ENCODE results near the gene MAPK4. TPM values are rescaled to one million over a fixed set of nuclear protein-coding genes. Genes with fewer than 3 reads are reported as not detected.
"Not testable (repeated sequence)": the region's sequence is repeated elsewhere in the genome, so short reads cannot be mapped to it uniquely, and the experiment has no call there.

MAPK4 gene
- polyA plus RNA-seq, 1 experiment: not detected

- H3K27ac ChIP-seq (ENCODE audit: low read depth, low read length): no peak overlapping the region
- no peak for TF ChIP-seq CTCF (IDR thresholded peaks at IDR 0.05; ENCODE audit: low read depth, low read length)
- no peaks in the 10 kb centered on the region for H3K9me3 ChIP-seq (ENCODE audit: control insufficient read depth, insufficient read depth, low read length)
- CTCF ChIA-PET: no interaction called here
- H3K27me3 ChIP-seq (ENCODE audit: control insufficient read depth, insufficient read depth, low read length): no peaks in the 10 kb centered on the region
- H3K4me3 ChIP-seq (ENCODE audit: low read depth, low read length): no peak overlapping the region
- DNase-seq (ENCODE audit: low read depth, low spot score): no peak
- POLR2A ChIA-PET: no interaction called here
Observed at GRCh38 chr18:50697509-50697908, 137.6 kb downstream of the MAPK4 start.

DNA sequence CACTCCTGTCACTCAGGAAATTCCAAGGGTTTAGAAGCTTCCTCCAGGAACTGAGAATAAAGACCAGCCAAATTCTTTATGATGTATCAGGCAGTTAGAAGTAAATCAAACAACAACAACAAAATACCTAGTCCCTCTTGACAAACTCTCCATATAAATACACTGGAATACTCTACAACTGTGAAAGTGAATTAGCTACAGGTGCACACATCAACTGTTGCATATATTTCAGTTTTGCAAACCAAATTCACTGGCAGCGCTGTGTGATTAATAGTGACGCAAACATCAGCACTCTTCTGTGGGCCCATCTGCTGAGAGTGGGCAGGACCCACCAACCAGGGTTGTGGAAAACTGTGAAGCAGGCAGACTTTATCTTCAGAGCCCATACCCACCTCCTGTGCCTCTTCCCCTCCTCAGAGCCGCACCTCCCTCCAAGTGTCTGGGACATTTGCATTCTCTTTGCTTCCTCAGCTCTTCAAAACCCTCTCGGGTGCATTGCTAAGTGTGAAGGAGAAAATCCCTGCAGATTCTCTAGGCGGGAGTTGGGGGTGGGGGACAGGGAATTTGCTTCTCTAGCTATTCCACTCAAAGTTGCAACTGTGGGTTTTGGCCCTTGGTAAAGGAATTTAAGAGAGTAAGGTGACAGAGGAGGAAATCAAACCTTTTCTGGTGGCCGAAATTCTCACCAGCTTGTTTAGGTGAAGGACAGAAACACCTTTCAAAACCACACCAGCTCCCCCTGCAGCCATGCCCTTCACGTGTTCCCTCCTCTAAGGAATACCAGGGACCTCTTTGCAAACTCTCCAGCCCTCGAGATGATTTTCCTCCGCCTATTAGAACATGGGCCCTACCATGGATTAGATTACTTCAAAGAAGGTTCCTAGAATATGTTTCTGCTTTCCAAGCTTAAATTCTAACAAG, 140.6 kb downstream of the MAPK4 start:
- DNase-seq (ENCODE audit: low read depth, low spot score): no peak
- ChIA-PET CTCF (no interaction called here), POLR2A (no interaction called here)
- no peak overlapping the region for H3K27ac ChIP-seq (ENCODE audit: low read depth, low read length)
- no peaks in the 10 kb centered on the region for H3K9me3 ChIP-seq (ENCODE audit: control insufficient read depth, insufficient read depth, low read length)
- no peak overlapping the region for H3K4me3 ChIP-seq (ENCODE audit: low read depth, low read length)
- TF ChIP-seq CTCF (IDR thresholded peaks at IDR 0.05; ENCODE audit: low read depth, low read length): no peak
- no peaks in the 10 kb centered on the region for H3K27me3 ChIP-seq (ENCODE audit: control insufficient read depth, insufficient read depth, low read length)

DNA sequence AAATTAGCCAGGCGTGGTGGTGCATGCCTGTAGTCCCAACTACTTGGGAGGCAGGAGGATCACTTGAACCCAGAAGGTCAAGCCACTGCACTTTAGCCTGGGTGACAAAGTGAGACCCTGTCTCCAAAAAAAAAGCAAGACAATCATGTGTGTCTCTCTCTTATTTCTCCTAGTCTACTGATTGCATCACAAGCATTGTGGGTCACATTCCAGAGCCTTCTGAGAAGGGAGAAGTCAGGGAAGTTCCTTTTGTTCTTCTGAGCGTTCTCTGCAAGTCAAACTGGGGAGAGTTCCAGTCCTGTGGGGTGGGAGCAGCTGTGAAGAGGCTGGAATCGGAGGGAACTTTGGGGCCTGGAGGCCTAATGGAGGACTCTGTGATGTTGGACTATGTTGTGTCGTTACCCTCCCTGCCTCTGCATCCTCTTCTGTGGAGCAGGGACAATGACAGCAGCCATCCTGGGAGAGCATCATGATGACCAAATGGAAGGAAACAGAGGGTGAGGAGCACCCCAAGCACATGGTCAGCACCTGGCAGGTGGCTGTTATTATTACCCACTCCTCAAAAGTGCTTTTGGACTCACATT, 144.6 kb downstream of the MAPK4 start:
- POLR2A ChIA-PET: no interaction called here
- CTCF ChIA-PET: no interaction called here
- DNase-seq (ENCODE audit: low read depth, low spot score): no peak
- Histone ChIP-seq H3K9me3 (ENCODE audit: control insufficient read depth, insufficient read depth, low read length) (no peaks in the 10 kb centered on the region), H3K27ac (ENCODE audit: low read depth, low read length) (no peak overlapping the region), H3K27me3 (ENCODE audit: control insufficient read depth, insufficient read depth, low read length) (no peaks in the 10 kb centered on the region), H3K4me3 (ENCODE audit: low read depth, low read length) (no peak overlapping the region)
- TF ChIP-seq CTCF (IDR thresholded peaks at IDR 0.05; ENCODE audit: low read depth, low read length): no peak

DNA sequence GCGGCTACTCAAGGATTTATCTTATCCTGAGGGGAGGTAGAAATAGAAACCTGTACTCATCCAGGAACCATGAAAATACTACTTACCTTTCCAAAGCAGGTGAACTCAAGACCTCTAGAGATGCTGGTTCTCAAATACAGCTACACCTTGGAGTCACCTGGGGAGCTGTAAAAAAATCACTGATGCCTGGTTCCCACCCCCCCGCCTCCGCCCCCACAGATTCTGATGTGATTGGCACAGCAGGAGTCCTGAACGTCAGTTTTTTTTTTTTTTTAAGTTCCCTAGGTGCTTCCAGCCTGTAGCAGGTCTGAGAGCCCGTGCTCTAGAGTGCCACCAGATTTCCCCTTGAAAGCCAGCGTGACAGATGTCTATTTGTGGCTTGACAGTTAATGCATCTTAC, 146.3 kb downstream of the MAPK4 start:
- Histone ChIP-seq H3K4me3 (ENCODE audit: low read depth, low read length) (no peak overlapping the region), H3K27ac (ENCODE audit: low read depth, low read length) (no peak overlapping the region), H3K9me3 (ENCODE audit: control insufficient read depth, insufficient read depth, low read length) (no peaks in the 10 kb centered on the region), H3K27me3 (ENCODE audit: control insufficient read depth, insufficient read depth, low read length) (no peaks in the 10 kb centered on the region)
- no peak for DNase-seq (ENCODE audit: low read depth, low spot score)
- POLR2A ChIA-PET: no interaction called here
- TF ChIP-seq CTCF (IDR thresholded peaks at IDR 0.05; ENCODE audit: low read depth, low read length): no peak
- CTCF ChIA-PET: no interaction called here

GRCh38 chr18:50706651-50707050, 146.8 kb downstream of the MAPK4 start:
- DNase-seq (ENCODE audit: low read depth, low spot score): no peak
- H3K27ac ChIP-seq (ENCODE audit: low read depth, low read length): no peak overlapping the region
- POLR2A ChIA-PET: no interaction called here
- H3K4me3 ChIP-seq (ENCODE audit: low read depth, low read length): no peak overlapping the region
- CTCF ChIA-PET: no interaction called here
- no peak for TF ChIP-seq CTCF (IDR thresholded peaks at IDR 0.05; ENCODE audit: low read depth, low read length)
- H3K27me3 ChIP-seq (ENCODE audit: control insufficient read depth, insufficient read depth, low read length): no peaks in the 10 kb centered on the region
- H3K9me3 ChIP-seq (ENCODE audit: control insufficient read depth, insufficient read depth, low read length): no peaks in the 10 kb centered on the region

DNA sequence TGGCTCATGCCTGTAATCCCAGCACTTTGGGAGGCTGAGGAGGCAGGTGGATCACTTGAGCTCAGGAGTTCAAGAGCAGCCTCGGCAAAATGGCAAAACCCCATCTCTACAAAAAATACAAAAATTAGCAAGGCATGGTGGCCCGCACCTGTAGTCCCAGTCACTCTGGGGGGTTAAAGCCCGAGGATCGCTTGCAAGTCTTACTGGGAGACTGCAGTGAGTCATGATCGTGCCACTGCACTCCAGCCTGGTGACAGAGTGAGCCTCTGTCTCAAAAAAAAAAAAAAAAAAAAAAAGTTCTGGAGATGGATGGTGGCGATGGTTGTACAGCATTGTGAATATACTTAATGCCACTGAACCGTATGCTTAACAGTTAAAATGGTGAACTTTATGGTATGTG, 147.4 kb downstream of the MAPK4 start:
- CTCF ChIA-PET: not testable (repeated sequence)

More for the DNA sequence above, 147.4 kb downstream of the MAPK4 start:
- H3K4me3 ChIP-seq (ENCODE audit: low read depth, low read length); H3K27me3 ChIP-seq (ENCODE audit: control insufficient read depth, insufficient read depth, low read length); DNase-seq (ENCODE audit: low read depth, low spot score); H3K9me3 ChIP-seq (ENCODE audit: control insufficient read depth, insufficient read depth, low read length); H3K27ac ChIP-seq (ENCODE audit: low read depth, low read length); POLR2A ChIA-PET: not testable (repeated sequence)
